ENCODE results near the gene PRKG1.

- TF ChIP-seq HNF4G (IDR thresholded peaks at IDR 0.05) = no peak
- TF ChIP-seq, protein P1, sequence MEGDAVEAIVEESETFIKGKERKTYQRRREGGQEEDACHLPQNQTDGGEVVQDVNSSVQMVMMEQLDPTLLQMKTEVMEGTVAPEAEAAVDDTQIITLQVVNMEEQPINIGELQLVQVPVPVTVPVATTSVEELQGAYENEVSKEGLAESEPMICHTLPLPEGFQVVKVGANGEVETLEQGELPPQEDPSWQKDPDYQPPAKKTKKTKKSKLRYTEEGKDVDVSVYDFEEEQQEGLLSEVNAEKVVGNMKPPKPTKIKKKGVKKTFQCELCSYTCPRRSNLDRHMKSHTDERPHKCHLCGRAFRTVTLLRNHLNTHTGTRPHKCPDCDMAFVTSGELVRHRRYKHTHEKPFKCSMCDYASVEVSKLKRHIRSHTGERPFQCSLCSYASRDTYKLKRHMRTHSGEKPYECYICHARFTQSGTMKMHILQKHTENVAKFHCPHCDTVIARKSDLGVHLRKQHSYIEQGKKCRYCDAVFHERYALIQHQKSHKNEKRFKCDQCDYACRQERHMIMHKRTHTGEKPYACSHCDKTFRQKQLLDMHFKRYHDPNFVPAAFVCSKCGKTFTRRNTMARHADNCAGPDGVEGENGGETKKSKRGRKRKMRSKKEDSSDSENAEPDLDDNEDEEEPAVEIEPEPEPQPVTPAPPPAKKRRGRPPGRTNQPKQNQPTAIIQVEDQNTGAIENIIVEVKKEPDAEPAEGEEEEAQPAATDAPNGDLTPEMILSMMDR (IDR thresholded peaks at IDR 0.05; ENCODE audit: low read depth, low read length, missing input control) = no peak
- TF ChIP-seq, protein P2, sequence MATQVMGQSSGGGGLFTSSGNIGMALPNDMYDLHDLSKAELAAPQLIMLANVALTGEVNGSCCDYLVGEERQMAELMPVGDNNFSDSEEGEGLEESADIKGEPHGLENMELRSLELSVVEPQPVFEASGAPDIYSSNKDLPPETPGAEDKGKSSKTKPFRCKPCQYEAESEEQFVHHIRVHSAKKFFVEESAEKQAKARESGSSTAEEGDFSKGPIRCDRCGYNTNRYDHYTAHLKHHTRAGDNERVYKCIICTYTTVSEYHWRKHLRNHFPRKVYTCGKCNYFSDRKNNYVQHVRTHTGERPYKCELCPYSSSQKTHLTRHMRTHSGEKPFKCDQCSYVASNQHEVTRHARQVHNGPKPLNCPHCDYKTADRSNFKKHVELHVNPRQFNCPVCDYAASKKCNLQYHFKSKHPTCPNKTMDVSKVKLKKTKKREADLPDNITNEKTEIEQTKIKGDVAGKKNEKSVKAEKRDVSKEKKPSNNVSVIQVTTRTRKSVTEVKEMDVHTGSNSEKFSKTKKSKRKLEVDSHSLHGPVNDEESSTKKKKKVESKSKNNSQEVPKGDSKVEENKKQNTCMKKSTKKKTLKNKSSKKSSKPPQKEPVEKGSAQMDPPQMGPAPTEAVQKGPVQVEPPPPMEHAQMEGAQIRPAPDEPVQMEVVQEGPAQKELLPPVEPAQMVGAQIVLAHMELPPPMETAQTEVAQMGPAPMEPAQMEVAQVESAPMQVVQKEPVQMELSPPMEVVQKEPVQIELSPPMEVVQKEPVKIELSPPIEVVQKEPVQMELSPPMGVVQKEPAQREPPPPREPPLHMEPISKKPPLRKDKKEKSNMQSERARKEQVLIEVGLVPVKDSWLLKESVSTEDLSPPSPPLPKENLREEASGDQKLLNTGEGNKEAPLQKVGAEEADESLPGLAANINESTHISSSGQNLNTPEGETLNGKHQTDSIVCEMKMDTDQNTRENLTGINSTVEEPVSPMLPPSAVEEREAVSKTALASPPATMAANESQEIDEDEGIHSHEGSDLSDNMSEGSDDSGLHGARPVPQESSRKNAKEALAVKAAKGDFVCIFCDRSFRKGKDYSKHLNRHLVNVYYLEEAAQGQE (IDR thresholded peaks at IDR 0.05) = no peak
- TF ChIP-seq JUND (IDR thresholded peaks at IDR 0.05) = no peak
- TF ChIP-seq SP1 (IDR thresholded peaks at IDR 0.05) = no peak
Measured at GRCh38 chr10:51421853-51422252, 347.6 kb downstream of the PRKG1 start.
